GM10266 (cell line): ENCODE data around the gene RASSF8.

Experiments
- DNase-seq: peaks from one replicate; pipeline ENCODE4 v3.0.0; 2012; ENCODE audit errors: extremely low spot score
- TF ChIP-seq, protein P1 (sequence below): IDR thresholded peaks from 2 replicates; pipeline ENCODE4 v1.5.1; 2012; ENCODE audit warnings: mild to moderate bottlenecking, low read depth; ENCODE audit not compliant: control insufficient read depth, insufficient read depth; ENCODE audit errors: missing control alignments

The RASSF8 gene

DNA sequence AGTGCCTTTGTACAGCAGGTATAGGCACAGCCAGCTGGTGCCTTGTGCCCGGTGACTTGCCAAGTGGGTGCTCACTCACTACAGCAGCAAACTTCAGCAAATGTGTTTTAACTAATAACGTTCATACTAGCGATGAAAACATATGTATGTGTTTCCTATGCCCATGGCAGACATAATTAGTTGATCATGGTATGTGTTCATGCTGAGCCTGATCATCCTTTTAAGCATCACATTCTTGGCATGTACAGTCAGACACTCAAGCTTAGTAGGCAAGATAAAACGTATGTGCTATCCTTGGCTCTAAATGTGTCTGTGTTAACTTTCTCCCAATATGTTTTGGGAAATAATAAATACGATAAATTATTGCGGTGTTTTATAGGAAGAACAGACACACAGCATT, 55.6 kb downstream of the RASSF8 start:
- TF ChIP-seq, protein P1, sequence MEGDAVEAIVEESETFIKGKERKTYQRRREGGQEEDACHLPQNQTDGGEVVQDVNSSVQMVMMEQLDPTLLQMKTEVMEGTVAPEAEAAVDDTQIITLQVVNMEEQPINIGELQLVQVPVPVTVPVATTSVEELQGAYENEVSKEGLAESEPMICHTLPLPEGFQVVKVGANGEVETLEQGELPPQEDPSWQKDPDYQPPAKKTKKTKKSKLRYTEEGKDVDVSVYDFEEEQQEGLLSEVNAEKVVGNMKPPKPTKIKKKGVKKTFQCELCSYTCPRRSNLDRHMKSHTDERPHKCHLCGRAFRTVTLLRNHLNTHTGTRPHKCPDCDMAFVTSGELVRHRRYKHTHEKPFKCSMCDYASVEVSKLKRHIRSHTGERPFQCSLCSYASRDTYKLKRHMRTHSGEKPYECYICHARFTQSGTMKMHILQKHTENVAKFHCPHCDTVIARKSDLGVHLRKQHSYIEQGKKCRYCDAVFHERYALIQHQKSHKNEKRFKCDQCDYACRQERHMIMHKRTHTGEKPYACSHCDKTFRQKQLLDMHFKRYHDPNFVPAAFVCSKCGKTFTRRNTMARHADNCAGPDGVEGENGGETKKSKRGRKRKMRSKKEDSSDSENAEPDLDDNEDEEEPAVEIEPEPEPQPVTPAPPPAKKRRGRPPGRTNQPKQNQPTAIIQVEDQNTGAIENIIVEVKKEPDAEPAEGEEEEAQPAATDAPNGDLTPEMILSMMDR, result no peak
- no peak for DNase-seq

DNA sequence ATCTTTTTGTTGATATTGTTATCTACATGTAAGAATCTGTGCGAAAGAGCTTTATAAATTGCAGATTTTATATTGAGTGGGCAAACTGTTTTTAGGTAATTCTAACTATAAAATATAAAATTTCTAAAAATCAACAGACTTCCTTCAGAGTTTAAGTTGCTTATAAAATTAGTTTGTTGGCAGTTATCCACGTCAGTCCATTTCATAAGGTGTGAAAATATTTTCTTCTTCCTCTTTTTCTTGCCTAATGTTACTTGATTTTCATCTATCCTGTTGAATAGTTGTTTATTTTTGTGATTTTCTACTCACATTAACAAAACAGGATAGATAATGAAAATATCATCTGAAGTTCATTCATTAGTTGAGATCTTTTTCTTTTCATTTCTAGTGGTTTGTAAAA, 58.0 kb downstream of the RASSF8 start:
- TF ChIP-seq, protein P1, result no peak
- DNase-seq, result no peak

DNA sequence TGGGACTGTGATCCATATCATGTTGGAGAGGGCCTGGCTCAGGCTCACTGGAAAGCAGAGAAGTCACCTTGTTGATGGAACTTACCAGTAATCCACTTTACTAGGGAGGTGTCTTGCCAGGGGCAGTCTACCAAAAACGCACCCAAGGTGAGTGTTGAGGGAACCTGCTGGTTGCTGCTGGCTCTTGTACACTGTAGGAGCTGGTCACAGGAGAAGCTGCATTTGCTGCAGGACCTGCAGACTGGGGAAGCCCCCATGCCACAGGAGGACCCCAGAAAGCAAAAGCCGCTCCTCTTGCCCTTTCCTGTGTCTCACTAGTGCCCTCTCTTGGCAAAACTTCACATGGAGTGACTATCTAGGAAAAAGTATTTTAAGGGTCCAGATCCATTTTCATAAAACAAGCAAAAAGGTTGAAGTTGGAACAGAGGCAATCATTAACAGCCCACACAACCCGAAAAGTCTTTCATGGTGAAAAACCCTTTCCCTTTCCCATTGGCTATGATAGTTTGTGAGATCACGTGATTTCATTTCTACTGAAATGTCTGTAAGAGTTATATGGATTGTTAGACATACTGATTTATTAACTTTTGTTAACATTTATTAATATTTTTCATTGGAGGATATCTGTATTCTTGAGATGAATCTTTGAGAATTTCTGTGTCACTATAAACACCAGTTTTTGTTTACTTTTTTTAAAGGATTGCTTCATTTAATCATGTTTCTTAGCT, 59.2 kb downstream of the RASSF8 start:
- peak; percentile 18 for DNase-seq
- TF ChIP-seq, protein P1, result peak; percentile 58

DNA sequence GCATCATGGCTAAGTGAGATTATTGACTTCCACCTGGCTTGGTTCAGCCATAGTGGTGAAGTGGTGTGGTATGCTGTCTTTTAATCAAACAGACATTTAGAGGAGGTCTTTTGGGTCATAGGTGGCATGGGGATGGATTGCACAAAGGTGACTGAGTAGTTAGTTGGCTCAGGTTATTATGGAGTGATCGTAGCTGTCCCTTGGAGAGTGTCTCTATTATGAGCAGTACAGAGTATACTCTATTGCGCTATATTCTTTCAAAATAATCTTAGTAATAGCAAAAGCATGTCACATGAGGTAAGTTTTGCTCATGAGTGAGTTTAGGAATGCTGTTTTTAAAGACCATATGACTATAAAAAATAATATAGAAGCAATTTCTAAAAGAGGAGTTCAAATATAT, 60.4 kb downstream of the RASSF8 start:
- no peak for DNase-seq
- TF ChIP-seq, protein P1, result no peak

DNA sequence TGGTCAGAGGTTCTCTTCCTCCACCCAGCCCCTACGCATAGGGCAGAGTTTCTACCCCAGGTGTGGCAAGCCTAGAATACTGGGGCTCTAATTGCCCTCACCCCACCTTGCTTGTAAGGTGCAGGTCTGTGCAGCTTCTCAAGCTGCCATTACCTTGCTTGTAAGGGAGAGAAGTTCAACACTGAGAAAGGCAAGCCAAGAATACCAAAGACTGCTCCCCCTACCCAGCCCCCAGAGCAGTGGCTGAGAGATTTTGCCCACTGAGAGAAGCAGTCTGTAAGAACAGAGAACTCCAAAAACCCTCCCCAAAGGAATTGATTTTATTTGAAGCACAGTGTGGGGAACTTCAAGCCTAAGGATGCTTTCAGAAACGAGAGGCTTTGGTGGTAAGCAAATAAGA, 63.1 kb downstream of the RASSF8 start:
- TF ChIP-seq, protein P1, result no peak
- DNase-seq, result no peak

DNA sequence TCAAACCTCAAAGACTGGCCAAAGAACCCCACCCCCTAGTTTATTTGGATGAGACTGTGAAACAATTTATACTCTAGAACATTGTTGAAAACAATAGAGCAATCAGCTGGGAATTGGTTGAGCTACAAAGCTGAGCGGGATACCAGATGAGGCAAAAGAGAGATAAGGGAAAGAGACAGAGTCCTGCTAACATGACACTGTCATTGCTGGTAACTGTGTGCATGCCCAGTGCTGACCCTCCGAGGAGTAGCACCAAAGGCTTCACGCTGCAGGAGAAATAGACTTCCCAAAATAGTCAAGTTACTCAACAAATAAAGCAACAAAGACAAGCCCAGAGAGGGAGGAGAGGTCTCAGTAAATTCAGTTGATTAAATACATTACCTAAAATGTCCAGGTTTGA, 63.6 kb downstream of the RASSF8 start:
- DNase-seq, result no peak
- TF ChIP-seq, protein P1, result no peak

DNA sequence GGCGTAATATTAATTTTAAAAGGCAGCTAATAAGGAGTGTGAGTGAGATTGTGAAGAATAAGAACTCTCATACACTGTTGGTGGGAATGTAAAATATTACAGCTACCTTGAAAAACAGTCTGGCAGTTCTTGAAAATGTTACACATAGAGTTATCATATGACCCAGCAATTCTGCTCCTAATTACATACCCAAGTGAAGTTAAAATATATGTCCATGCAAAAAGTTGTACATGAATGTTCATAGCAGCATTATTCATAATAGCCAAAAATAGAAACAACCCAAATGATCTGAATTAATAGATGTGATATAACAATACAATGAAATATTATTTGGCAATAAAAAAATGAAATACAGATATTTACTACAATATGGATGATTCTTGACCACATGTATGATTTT, 68.2 kb downstream of the RASSF8 start:
- TF ChIP-seq, protein P1, result no peak
- no peak for DNase-seq
